HG03565 (cell line): ENCODE results near the gene NPAS2.

Source experiments
- ATAC-seq: cut with Tn5 transposase; IDR thresholded peaks from one replicate; pipeline ENCODE4 v1.9.1; 2021; ENCODE audit warnings: mild to moderate bottlenecking, moderate library complexity; ENCODE audit not compliant: unreplicated experiment

The NPAS2 gene

DNA sequence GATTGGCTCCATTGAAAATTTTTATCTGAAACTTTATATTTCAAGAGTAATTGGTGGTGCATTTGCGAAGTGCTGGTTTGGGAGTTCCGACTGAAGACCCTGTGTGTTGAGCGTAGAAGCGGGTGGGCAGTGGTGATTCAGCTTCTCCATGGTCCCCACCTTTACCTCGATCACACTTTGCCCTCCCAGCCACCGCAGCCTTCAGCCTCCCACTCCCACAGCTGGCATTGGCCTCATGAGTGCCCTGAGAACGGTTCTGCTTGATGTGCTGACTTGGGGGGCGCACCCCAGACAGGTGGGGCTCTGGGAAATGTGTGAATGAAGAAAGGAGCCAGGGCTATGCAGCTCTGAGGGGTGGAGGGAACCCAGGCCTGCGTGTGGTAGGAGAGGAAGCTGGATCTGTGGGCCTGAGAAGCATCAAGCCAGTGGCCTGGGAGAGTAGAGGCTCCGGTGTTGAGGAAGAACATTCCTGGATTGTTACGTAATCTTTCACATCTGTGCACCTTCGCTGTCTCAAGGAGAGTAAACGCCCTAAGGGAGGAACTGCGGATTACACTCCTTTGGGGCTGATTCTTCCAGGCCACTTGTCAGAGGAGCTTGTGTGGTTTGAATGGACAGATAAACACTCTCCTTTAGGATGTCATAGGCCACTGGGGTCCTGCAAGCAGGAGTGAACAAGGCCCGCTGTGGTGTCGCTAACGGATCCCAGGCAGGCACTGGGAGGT, 83.8 kb downstream of the NPAS2 start:
- no peak for ATAC-seq

- no peak for ATAC-seq
Observed at GRCh38 chr2:100905132-100905805, 85.3 kb downstream of the NPAS2 start.

DNA sequence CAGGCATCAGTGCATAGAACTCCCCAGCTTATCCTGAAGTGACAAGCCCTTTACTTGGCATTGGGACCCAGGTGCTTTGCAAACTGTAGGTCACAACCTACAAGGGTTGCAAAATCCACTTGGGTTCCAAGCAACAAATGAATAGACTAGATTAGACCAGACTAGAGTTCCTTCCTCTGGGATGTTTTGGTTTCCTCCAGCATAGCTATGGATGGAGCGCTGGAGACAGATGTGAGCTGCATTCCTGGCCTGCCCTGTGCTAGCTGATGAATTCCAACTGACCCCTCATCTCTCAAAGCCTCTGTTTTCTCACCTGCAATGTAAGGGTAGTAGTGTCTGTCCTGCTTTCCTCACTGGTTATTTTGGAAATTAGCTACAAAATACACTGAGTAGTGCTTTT, 86.2 kb downstream of the NPAS2 start:
- ATAC-seq, result no peak

DNA sequence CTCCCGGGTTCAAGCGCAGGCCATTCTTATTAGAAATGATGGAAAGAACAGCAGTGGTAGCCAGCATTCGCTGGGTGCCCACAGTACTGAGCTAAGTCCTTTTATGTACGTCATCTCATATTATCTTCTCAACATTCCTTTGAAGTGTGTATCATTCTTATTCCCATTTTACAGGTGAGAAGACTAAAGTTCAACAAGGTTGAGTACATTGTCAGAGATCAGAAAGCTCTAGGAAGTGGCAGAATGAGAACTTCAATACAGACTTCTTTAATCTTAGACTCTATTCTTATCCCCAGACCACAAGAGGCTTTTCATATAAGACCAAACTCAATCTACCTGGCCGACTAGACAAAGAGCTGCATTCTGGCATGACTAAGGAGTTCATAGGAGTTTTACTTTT, 86.7 kb downstream of the NPAS2 start:
- ATAC-seq, result no peak

GRCh38 chr2:100907832-100908231, 87.9 kb downstream of the NPAS2 start:
- no peak for ATAC-seq

DNA sequence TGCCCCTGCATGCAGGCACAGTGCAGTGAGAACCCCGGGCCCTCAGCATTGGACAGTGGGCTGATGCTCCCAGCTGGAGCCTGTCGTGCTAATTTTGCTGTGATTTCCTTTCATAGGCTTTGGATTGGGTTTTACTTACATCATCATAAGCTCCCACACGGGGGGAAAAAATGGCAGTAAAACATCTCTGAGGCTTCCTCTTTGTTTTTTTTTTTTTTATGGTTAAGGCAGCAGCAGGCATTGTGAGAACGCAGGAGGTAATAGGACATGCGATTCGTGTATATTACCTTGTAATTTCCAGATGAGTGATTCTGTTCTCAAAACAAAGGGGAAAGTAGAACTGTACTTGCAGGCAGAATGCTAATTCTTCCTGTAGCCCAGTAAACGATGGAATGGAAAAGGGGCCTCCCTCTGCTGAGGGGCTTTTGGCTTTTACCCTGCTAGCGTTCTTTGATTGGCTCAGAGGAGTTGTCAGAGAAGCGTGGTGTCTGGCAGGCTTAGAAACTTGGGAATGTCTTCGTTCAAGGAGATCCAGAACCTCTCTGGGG, 89.7 kb downstream of the NPAS2 start:
- ATAC-seq, result no peak

DNA sequence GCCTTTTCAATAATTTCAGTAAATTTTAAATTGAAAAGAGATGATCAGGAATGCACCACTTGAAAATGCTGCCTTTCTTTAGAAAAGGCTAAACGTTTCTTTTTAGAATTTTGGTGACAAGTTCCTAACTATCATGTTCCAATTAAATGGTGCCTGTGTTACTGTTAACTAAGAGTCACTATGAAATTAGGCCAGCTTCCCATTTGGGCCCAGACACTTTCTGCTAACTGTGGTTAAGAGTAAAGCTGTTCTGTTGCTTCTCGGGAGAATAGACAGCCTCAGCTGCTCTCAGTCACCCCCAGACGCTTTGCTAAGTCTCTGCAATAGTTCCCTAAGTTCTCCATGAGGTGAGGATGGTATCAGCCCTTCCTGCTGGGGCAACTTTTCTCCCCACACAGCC, 90.2 kb downstream of the NPAS2 start:
- no peak for ATAC-seq

DNA sequence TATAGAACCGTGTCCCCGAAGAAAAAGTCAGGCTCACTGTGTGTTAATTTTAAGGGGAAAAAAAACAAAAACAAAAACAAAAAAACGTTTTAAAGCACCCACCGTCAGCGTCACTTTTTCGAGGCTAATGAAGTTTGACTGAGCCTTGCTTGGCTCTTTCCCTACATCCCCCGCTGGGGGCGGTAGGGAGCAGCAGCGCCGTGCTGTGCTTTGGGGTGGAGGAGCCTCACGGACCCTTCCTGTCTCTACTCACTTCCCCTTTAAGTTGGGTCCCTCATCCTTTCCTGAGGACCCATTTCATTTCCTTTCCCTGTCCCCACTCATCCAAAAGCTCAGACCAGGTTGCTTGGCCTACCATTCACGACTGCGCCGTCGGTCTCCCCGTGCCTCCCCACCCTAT, 99.4 kb downstream of the NPAS2 start:
- no peak for ATAC-seq

DNA sequence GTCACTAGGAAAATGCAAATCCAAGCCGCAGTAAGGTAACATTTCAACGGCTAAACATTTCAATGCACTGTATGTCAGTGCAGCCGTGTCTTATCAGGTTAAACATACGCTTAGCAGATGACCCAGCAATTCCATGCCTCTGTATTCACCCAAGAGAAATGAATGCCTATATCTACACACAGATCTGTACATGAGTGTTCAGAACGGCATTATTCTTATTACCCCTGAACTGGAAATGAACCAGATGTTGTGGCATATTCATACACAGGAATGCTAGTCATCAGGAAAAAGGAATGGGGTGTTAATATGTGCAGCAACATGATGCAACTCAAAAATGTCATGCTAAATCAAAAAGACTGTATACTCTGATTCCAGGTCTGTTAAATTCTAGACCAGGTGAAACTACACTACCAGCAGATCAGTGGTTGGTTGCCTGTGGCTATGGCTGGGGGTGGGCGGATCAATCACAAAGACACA, 101.8 kb downstream of the NPAS2 start:
- no peak for ATAC-seq

- ATAC-seq, result no peak
Observed at GRCh38 chr2:100923461-100924060, 103.6 kb downstream of the NPAS2 start.

DNA sequence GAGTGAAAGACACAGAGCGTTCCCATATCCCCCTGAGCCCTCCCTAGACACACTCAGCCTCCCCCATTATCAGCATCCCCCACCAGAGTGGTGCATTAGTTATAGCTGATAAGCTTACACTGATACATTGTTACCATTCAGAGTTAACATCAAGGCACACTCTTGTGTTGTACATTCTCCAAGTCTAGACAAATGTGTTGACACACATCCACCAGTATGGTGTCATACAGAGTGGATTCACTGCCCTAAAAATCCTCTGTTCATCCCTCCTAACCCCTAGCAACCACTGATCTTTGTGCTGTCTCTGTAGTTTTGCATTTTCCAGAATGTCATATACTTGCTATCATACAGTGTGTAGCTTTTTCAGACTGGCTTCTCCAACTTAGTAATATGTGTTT, 104.2 kb downstream of the NPAS2 start:
- peak; percentile 5 for ATAC-seq

GRCh38 chr2:100924520-100925451, 104.8 kb downstream of the NPAS2 start:
- peak; percentile 93 for ATAC-seq

- no peak for ATAC-seq
Observed at GRCh38 chr2:100928235-100928634, 108.3 kb downstream of the NPAS2 start.

DNA sequence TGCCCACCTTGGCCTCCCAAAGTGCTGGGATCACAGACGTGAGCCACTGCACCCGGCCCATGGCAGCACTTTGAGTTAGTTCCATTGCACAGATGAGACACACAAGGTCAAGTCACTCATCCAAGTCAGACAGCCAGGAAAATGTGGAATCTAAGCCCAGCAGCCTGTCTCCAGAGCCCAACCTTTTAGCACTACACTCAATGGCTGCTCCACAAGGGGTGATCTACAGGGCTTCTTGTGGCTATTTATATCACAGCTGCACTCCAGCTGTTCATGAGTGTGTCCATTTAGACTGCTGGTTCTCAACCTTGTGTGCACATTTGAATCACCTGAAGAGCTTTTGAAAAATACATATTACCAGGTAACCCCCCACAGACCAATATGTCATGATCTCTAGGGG, 109.2 kb downstream of the NPAS2 start:
- ATAC-seq, result no peak

DNA sequence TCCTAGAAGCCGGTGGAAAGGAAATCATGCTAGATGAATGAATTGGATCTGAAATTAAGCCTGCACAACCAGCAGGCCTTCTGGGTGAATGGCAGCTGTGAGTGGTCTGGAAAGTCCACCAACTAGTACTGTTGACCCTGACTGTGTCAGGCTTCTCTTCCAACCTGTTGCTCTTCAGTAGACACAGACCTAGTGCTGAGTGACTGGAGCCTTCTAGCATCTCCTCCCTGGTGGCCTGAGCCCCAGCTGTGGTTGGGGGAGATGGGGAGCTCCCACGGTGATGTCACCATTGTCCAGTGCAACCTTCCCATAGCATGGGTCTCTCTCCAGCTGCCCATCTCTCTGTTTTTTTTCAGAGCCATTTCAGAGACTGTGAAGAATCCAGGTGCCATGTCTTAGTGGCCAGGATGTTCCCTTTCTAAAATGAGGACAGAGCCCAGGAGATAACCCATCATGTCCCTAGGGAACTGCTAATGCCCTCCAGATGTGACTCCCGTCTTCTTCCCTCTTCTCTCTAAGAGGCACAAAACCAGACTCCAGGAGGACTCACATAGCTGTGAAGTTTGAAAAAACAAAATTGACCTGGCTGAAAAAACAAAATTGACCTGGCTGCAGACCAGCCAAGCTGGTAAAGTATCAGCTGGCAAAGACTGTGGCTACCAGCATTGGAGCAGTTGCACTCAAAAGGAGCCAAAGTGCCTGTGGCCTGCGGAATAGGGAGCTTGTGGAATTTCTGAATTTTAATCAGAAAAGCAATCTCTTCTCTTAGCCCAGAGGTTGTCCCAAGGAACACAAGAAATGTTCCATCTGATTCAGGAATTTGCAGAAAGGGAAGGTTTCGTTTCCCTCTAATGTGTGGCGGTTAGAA, 114.8 kb downstream of the NPAS2 start:
- no peak for ATAC-seq

DNA sequence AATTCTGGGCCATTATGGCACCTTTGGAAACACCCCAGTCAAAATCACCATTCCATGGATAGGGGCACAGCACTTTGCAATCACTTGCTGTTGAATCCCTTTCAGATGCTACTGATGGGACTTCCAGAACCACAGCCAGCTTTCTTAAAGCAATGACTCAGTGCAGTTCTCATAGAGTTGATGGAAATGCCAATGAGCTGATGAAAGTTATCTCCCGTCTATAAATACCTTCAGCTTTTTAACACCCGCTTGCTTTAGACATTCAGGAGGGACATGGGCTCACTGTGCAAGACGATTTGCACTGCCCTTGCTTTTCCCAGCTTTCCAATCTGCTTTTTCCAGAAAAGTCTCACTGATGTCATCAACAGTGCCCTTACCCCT, 115.4 kb downstream of the NPAS2 start:
- no peak for ATAC-seq

GRCh38 chr2:100936070-100936741, 116.3 kb downstream of the NPAS2 start:
- ATAC-seq, result no peak

- no peak for ATAC-seq
Observed at GRCh38 chr2:100936972-100937542, 117.1 kb downstream of the NPAS2 start.
